Suppressor macrophage (primary cell): ENCODE data around the gene TMEM120B.
"Not testable (repeated sequence)": the region's sequence is repeated elsewhere in the genome, so short reads cannot be mapped to it uniquely, and the experiment has no call there.

Experiments used
- DNase-seq, 4 experiments: peaks; one replicate each; pipeline ENCODE4 v3.0.0-alpha.2; 2020 to 2022

TMEM120B gene

DNA sequence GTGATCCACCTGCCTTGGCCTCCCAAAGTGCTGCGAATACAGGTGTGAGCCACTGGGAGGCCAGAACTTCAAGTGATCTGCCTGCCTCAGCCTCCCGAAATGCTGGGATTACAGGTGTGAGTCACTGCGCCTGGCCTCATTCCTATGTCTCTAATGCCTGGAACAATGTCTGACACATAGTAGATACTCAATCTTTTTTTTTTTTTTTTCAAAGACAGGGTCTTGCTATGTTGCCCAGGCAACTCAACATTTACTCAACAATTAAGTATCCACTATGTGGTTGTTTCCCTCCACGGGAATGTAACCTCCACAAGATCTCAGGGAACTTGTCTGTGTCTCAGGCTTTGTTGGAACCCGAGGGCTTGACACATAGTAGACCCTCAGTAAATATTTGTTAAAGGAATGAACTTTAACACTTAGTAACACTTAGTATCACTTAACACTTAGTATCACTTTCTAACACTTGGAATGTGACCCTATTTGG lies 3.0 kb upstream of the TMEM120B start:
- DNase-seq = no peak

DNA sequence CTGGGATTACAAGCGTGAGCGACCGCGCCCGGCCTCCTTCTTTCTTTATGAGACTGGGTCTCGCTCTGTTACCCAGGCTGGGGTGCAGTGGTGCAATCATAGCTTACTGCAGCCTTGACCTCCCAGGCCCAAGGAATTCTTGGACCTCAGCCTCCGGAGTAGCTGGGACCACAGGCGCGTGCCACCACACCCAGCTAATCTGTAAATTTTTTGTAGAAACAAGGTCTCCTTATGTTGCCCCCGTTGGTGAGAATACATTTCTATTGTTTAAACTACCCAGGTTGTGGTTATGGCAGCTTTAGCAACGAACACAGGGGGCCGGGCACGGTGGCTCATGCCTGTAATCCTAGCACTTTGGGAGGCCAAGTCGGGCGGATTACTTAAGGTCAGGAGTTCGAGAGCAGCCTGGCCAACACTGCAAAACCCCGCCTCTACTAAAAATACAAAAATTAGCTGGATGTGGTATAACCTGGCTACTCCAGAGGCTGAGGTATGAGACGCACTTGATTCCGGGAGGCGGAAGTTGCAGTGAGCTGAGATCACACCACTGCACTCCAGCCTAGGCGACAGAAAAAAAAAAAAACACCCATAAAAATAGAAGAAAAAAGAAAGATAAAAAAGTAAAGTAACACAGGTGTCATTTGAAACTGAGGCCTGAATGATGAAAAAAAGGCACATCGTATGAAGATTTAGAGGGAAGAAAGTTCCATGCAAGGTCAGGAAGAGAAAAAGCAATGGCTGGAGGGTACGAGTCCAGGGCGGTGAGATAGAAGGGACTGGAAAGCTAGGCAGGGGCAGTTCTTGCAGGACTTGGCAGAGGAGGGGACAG lies 977 bp upstream of the TMEM120B start:
- DNase-seq = peak; percentile 8 to 41 (median 28)

DNA sequence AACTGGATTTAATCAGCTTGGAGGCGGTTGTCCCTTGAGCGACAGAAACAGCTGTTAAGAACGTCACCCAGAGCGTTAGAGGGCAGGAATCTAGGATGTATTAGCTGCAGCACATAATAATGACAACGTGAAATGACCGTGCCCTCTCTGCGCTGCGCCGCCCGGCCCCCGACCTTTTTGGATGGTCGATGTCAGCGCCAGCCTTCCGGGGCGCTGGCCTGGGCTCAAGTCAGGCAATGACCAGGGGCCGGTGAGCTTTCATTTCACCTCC lies 427 bp upstream of the TMEM120B start:
- peak; percentile 58 to 70 (median 63) for DNase-seq

DNA sequence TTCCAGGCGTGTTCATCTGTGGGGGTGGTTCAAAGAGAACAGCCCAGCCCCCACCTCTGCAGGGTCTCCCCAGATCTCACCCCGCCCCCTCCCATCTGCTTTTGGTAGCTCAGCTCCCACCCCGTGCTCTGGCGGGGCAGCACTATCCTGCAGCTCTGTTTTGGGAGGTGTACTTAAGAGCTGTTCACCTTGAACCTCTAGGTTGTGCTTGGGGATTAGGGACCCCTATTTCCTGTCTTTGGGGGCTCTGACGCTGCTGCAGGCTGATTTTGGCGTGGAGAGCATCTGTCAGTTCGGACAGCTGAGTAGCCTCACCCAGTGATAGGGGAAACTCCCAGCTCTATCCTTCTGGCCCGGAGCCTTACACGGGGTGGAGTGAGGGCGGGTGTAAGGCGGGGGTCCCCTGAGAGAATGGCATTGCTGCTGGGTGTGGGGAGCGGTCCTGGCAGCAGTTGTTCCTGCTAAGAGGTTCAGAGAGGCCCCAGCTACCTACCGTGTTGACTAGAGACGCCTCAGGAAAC lies 765 bp downstream of the TMEM120B start:
- DNase-seq = no peak

DNA sequence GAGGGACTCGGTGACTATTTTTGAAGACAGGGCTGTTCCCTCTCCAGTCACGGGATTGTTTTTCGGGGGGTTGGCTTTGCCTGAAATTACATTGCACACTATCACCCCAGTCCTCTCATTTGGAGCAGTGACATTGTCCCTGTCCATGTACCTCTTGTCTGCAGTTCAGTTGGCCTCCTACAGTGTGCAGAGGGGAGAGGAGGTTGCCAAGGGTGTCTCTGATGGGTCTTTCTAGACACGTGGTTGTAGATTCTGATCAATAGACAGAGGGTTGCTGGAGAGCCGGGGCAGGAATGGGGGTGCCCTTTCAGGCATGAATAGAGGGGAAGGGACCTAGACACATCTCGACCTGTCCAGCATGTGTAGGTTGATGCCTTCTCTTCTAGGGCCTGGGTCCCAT lies 1.2 kb downstream of the TMEM120B start:
- peak; percentile 17 to 29 (median 22) for DNase-seq

DNA sequence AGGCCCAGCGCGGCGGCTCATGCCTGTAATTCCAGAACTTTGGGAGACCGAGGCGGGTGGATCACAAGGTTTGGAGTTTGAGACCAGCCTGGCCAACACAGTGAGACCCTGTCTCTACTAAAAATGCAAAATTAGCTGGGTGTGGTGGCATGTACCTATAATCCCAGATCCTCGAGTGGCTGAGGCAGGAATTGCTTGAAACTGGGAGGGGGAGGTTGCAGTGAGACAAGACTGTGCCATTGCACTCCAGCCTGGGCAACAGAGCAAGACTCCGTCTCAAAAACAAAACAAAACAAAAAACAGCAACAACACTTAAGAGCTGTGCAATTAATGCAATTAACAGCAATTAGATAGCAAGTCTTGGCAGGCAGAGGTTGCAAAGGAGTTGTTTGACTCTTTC lies 2.5 kb downstream of the TMEM120B start:
- DNase-seq = not testable (repeated sequence)

DNA sequence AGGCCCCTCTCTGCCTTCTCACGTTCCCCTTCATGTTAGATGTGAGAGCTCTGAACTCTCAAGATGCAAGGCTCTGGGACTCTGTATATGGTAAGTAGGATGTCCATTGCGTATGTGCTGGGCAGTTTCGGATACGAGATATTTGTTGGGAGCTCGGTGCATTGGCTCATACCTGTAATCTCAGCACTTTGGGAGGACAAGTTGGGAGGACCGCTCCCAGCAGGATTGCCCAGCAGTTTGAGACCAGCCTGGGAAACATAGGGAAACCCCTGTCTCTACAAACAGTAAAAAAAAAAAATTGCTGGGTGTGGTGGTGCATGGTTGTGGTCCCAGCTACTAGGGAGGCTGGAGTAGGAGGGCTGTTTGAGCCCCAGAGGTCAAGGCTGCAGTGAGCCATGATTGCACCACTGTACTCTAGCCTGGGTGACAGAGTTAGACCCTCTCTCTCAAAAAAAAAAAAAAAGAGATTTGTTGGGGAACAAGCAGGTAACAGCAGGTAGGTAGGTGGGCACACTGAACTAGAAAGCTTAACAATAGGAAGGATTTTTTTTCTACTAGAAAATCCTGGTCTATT lies 3.4 kb downstream of the TMEM120B start:
- DNase-seq = no peak

DNA sequence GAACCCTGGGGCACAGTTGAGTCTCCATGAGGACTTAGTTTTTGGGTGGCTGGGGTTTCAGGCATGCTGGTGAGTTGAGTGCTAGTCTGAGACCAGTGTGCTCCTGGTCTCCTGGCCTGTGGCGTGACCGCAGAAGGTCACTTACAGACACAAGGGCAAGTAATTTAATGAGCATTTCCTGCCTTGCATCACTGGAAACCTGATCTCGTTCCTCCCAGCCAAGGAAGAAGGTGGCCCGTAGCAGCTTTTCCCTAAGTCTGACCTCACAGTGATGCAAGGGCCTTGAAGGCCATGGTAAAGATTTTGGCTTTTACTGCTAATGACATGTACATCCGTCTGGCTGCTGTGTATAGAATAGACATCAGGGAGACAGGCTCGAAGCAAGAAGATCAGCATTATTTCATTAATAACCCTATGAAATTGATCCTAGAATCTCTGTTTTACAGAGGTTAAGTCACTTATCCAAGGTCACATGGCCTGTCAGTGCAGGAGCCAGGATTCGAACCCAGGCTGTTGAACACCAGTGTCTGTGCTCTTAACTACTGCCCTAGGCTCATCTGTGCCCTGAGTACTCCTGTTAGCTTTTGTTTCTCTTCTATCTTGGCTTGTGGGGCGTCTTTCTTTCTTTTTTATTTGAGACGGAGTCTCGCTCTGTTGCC lies 4.6 kb downstream of the TMEM120B start:
- peak in 1 of 4 experiments; percentile 12 for DNase-seq

DNA sequence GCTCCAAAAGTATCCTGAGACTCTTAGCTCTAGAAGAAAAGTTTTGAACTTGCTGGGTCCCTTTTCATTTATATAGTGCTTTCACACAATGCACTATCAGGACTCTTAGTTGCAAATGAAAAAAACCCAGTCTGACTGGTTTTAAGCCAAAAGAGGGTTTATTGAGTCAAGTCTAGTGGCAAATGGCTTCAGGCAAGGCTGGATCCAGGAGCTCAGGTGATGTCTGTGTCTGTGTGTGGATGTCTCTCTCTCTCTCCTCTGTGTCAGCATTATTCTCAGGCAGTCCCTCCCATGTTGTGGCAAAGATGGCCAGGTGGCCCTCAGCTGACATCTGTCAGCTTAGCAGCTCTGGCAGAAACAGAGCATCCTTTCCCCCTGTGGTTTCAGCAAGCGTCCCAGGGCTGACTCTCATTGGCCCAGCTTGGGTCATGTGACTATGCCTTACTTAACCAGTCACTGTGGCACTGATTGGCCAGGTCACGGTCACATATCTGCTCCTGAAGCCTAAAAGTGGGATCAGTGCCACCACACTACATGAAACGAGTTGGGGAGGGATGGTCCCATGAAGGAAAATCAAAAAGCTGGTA lies 6.2 kb downstream of the TMEM120B start:
- no peak for DNase-seq

DNA sequence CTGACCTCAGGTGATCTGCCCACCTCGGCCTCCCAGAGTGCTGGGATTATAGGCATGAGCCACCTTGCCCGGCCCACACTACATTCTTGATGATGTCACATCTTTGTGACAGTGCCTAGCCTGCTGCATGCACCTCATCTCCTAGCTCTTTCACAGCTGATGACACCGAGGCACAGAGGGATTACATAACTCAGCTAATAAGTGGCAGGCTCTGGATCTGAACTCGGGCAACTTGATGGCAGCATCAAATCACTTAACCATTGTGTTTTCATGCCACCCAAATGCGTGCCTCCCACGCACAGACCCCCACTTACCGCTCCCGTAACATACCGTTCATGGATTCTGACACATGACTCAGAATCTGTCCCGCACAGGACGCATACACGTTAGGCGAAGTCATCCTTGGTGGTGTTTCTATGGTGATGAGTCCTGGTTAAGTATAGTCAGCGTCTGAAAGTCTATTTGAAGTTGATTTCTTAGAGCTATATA lies 7.4 kb downstream of the TMEM120B start:
- peak in 3 of 4 experiments; percentile 10 to 37 (median 13) for DNase-seq

DNA sequence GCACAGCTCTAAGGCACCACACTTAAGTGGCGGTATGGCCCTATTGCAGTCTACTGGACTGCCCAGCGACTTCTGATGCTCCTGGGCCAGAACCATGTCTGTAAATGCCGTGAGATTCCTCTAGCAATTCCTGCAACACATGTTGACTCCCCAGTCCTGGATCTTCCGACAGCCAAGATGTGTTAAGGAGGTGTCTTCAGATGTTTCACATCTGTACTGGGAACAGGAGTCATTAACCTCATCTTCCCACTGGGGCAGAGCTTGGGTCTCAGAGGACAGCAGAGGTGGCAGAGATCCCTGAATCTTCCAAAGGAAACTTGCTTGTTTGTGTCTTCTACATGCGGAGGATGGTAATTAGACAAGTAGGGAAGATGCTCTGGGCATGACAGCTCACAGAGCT lies 8.2 kb downstream of the TMEM120B start:
- no peak for DNase-seq

DNA sequence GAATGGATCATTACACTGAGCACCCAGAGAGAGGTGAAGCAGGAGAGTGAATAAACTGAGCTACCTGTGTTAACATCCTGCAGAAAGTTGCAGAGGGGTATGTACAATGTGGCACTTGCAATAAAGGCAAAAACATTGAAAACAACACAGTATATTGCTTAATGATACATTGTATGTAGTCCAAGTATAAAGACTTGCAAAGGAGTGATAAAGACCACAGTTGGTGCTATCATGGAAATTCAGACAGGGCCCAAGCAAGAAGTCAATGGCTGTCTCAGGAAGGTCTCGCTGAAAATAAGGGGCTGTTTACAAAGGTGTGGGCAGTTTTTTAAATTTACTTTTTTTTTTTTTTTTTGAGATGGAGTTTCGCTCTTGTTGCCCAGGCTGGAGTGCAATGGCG lies 10.0 kb downstream of the TMEM120B start:
- no peak for DNase-seq

DNA sequence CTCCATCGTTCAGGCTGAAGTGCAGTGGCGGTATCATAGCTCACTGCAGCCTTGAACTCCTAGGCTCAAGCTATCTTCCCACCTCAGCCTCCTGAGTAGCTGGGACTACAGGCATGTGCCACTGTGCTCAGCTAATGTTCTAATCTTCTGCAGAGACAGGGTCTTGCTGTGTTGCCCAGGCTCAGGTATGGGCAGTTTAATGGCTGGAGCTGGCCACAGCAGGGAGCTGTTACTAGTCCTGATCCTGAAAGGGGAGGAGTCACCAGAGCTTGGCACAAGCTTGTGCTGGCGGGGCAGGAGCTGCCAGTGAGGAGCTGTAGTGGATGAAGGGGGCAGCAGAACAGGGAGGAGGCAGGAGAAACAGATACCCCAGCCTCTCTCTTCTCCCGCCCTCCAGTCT lies 10.6 kb downstream of the TMEM120B start:
- no peak for DNase-seq

DNA sequence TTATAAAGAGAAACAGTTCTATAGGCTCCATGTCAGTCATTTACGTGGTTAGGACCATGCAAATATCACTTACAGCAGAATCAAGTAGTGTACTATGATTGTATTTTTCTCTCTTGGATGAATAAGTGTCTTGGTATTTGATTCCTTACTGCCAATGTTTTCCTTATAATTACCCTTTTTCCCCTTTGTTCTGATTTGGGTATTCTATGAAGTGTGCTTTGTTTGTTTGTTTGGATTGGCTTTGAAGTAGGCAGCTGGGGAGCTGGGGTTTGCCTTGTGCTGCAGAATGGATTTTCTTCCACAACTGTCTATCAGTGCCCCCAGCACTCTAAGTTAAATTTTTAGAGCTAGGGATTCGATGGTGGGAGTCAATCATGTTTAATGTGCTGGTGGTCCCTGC lies 12.4 kb downstream of the TMEM120B start:
- DNase-seq = no peak

DNA sequence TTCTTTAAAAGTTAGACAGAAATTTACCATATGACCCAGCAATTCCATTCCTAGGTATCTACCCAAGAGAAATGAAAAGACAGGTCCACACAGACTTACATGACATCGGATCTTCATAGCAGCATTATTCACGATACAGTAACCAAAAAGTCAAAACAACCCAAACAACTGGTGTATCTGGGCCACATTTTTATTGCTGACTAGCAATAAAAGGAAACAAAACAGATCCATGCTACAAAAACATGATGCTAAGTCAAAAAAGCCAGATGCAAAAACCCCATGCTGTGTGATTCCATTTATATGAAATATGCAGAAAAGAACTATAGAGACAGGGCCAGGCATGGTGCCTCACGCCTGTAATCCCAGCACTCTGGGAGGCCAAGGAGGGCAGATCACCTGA lies 12.9 kb downstream of the TMEM120B start:
- DNase-seq = no peak

DNA sequence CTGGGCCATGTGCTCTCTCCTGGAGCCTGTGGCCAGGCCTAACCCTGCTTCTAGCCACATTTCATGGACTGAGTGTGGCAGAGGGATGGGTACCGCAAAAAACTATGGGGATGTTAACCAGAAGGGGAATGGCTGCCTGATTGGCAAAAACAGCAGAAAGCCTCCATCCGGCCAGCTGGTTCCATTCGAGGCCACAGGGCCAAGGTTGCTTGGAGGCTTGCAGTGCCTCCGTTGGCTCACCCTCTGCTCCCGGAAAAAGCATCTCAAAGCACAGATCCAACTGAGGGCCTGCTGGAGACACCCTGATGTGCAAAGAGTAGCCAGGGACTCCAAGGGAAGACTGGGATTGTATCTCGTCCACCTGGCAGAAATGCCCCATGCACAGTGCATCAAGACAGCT lies 16.5 kb downstream of the TMEM120B start:
- DNase-seq = no peak

DNA sequence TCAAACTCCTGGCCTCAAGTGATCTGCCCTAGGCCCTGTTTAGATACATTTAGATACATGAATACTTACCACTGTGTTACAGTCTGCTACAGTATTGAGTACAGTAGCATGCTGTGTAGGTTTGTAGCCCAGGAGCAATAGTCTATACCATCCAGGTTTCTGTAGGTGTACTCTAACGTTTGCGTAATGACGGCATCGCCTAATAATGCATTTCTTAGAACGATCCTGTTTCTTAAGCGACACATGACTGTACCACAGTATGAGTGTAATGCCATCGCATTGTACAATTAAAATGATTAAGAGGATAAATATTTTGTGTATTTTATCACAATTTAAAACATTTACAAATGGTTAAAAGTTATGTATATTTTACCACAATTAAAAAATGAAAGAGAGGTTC lies 18.9 kb downstream of the TMEM120B start:
- no peak for DNase-seq

DNA sequence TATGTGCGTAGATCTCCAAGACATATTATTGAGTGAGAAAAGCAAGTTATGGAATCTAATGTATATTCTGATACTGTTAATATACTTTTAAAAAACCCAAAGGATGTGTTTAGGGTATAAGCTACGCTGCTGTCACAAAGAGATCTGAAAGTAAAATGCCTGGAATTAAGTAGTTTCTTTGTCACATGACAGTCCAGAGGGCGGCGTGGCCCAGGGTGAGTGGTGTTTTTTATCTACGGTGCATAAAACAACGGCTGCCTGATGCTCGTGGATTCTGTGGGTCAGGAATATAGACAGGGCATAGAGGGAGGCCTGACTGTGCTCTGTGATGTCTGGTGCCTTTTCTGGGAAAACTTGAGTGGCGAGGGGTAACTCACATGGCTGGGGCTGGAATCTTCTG lies 21.3 kb downstream of the TMEM120B start:
- DNase-seq = no peak

DNA sequence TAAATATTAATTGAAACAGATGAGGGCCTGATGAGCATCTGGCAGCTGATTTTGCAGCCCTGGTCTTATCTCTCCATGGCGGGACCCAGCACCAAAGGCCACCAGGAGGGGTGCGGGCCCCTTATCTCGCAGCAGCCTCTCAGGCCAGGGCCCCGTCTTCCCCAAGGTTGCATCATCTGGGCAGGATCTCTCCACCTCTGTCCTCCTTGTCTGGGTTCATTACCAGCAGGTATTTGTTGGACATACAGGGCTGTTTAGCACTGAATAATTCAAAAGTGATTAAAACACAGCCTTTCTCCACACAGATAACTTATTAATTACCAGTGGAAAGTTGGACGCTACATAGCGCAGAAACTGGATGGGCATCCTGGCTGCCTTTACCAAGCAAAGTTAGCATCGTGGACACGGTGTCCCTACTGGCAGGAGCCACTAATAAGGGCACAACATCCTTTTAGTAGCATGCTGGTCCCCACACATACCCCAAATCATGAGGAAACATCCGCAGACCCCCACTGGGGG lies 25.8 kb downstream of the TMEM120B start:
- DNase-seq = no peak

DNA sequence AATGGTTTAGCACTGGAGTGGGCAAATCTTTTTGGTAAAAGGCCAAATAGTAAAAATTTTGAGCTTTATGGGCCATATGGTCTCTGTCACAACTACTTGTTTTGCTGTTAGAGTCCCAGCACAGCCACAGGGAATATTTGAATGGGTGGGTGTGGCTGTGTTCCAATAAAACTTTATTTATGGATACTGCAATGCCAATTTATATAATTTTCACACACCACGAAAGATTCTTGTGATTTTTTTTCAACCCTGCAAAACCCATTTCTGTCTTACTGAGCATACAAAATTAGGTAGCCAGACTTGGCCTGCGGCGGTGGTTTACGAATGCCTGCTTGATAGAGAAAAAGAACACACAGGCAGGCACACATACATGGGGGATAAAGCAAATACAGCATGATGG lies 28.3 kb downstream of the TMEM120B start:
- DNase-seq = no peak

DNA sequence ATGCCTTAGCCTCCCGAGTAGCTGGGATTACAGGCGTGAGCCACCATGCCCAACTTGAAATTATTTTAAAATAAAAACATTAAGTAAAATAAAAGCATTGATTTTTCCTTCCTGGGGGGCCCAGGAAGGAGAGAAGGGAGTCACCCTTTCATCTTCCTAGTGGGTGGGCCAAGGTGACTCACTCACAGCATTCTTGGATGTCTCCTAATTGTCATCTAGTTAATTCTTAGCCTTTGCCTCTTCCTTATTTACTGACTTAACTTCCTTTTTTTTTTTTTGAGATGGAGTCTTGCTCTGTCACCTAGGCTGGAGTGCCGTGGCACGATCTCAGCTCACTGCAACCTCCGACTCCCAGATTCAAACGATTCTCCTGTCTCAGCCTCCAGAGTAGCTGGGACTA lies 29.2 kb downstream of the TMEM120B start:
- peak in 3 of 4 experiments; percentile 49 to 64 (median 59) for DNase-seq

DNA sequence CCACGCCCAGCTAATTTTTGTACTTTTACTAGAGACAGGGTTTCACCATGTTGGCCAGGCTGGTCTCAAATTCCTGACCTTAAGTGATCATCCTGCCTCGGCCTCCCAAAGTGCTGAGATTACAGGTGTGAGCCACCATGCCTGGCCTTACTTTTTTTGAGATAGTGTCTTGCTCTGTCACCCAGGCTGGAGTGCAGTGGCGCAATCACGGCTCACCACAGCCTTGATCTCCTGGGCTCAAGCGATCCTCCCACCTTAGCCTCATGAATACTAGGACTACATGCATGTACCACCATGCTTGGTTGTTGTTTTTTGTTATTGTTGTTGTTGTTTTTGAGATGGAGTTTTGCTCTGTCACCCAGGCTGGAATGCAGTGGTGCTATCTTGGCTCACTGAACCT lies 33.0 kb downstream of the TMEM120B start:
- DNase-seq = not testable (repeated sequence)

DNA sequence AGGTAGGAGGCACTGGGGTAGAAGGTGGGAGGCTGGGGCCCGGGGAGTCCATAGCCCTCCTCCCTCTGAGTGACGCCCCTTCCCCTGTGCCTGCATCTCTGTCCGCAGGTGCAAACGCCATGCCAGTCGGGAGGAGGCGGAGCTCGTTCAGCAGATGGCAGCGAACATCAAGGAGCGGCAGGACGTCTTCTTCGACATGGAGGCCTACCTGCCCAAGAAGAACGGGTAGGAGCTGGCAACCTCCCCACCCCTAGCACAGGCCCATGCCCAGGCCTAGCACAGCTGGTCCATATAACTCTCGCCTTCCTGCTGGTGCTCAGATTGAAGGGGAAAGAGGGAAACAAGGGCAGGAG lies 35.6 kb downstream of the TMEM120B start:
- no peak for DNase-seq
